ENCODE measurements around the gene MUC5AC.

The MUC5AC gene

DNA sequence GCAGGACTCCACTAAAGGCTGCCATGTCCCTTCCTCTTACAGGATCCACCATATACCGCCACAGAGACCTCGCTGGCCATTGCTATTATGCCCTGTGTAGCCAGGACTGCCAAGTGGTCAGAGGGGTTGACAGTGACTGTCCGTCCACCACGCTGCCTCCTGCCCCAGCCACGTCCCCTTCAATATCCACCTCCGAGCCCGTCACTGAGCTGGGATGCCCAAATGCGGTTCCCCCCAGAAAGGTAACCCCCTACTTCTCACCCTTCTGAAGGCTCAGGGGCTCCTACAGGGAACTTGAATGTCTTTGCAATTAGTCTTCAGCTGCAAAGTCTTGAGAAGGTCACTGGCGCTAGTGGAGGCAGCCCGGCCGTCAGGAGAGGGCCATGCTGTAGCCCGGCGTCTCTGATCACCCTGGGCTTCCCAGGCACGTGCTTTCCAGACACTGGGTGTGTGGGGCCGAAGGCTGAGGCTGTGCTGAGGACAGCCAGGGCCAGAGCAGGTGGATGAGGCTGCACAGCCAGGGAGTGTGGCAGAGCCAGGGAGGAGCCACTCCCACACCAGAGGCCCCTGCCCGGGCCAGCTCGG is 35.1 kb downstream of the MUC5AC start:
- TF ChIP-seq CTCF (IDR thresholded peaks at IDR 0.05; ENCODE audit: low read depth, low read length), result no peak
- H3K4me3 ChIP-seq (ENCODE audit: low read depth, low read length), result no peak overlapping the region

GRCh38 chr11:1193326-1194230 is 35.8 kb downstream of the MUC5AC start:
- H3K4me3 ChIP-seq (ENCODE audit: low read depth, low read length), result no peak overlapping the region
- no peak for TF ChIP-seq CTCF (IDR thresholded peaks at IDR 0.05; ENCODE audit: low read depth, low read length)

DNA sequence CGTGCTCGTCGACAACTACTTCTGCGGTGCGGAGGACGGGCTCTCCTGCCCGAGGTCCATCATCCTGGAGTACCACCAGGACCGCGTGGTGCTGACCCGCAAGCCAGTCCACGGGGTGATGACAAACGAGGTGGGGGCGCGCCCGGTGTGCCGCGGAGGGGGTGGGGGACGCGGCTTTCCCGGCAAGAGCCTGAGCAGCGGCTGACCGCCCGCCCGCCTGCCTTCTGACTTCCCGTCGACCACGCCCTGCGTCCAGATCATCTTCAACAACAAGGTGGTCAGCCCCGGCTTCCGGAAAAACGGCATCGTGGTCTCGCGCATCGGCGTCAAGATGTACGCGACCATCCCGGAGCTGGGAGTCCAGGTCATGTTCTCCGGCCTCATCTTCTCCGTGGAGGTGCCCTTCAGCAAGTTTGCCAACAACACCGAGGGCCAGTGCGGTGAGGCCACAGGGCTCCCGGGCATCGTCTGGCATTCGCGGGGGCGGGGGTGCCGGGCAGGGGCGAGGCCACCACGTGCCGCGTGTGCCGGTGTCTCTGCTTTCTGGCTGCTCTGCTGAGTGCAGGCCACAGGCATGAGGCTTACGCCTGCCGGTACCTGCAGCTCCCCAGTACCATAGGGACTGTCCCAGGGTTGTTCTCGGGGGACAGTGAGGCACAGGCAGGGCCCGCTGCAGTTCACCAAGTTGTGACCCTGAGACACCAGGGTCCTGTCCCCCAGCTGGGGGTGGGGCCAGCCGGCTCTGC is 36.7 kb downstream of the MUC5AC start:
- TF ChIP-seq CTCF (IDR thresholded peaks at IDR 0.05; ENCODE audit: low read depth, low read length), result no peak
- no peak overlapping the region for H3K4me3 ChIP-seq (ENCODE audit: low read depth, low read length)

GRCh38 chr11:1194977-1195681 is 37.4 kb downstream of the MUC5AC start:
- no peak overlapping the region for H3K4me3 ChIP-seq (ENCODE audit: low read depth, low read length)
- TF ChIP-seq CTCF (IDR thresholded peaks at IDR 0.05; ENCODE audit: low read depth, low read length), result no peak

- H3K4me3 ChIP-seq (ENCODE audit: low read depth, low read length), result no peak overlapping the region
- TF ChIP-seq CTCF (IDR thresholded peaks at IDR 0.05; ENCODE audit: low read depth, low read length), result no peak
These were observed 38.1 kb downstream of the MUC5AC start for GRCh38 chr11:1195682-1196515.

DNA sequence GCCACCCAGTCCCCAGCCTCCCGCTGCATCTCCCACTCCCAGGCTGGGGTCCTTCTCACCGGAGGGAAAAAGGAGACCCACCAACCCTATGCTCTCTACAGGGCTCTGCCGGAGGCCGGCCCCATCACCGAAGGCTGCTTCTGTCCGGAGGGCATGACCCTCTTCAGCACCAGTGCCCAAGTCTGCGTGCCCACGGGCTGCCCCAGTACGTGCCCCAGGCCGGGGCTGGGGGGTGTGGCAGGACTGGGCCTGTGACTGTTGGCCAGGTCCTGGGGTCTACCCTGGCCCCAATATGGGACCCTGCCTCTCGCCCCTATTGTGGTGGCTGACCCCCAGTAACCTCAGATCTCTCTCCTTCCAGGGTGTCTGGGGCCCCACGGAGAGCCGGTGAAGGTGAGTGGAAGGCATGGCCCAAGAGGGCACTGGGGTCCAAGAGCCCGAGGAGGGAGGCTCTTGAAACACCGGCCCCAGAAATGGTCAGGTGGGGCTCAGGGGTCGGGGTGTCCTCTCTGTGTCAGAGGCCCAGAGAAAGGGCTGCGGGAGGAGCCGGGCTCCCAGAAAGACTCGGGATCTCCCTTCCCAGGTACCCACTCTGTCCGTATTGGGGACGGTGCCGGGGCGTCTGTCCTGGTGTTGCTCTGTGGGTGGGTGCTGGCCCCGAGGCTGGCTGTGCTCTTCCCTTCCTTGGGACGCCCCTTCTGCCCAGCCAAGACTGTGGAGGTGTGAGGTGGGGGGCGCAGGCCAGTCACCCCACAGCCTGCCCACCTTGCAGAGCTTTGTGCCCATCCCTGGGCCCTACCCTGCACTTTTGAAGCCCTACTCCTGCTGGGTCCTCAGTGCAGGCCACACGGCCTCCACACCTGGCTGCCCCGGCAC is 39.0 kb downstream of the MUC5AC start:
- H3K4me3 ChIP-seq (ENCODE audit: low read depth, low read length), result no peak overlapping the region
- TF ChIP-seq CTCF (IDR thresholded peaks at IDR 0.05; ENCODE audit: low read depth, low read length), result no peak
